Gastroesophageal sphincter (tissue), 4 donors: ENCODE measurements around the gene CCDC93. TPM values are rescaled to one million over a fixed set of nuclear protein-coding genes. Genes with fewer than 3 reads are reported as not detected.

Source experiments
- ATAC-seq: fragments of 150-250 bp; one replicate; pipeline ENCODE4 v1.9.1; 2016; ENCODE audit warnings: mild to moderate bottlenecking, moderate library complexity
- H3K27ac ChIP-seq, 4 donors: fragments of 200-600 bp; sonication (generic) in 3 of 4; 1 replicate in 3 of 4; 2 replicates in 1 of 4; pipeline ENCODE4 v1.5.1; 2016 to 2019
- H3K27me3 ChIP-seq: fragments of 200-600 bp; sonication (generic); one replicate; pipeline ENCODE4 v1.5.1; 2019
- H3K36me3 ChIP-seq, 2 donors: fragments of 200-600 bp; sonication (generic); one replicate each; pipeline ENCODE4 v1.5.1; 2019; ENCODE audit warnings: control low read depth in 1 of 2
- H3K4me1 ChIP-seq, 3 donors: fragments of 200-600 bp; sonication (generic); 1 replicate in 2 of 3; 2 replicates in 1 of 3; pipeline ENCODE4 v1.5.1; 2016 to 2019; ENCODE audit warnings: control low read depth in 2 of 3
- H3K4me3 ChIP-seq, 2 donors: fragments of 200-600 bp; sonication (generic); one replicate each; pipeline ENCODE4 v1.5.1; 2019; ENCODE audit warnings: mild to moderate bottlenecking in 1 of 2, moderate library complexity in 1 of 2
- H3K9me3 ChIP-seq, 3 donors: fragments of 200-600 bp; sonication (generic); one replicate each; pipeline ENCODE4 v1.5.1; 2017 to 2019; ENCODE audit warnings: control low read depth in 2 of 3
- EP300 ChIP-seq: sonication (generic); formaldehyde crosslinking; IDR thresholded peaks from one replicate; pipeline ENCODE4 v1.6.1; 2017; ENCODE audit warnings: antibody characterized with exemption, mild to moderate bottlenecking
- POLR2A ChIP-seq, 2 donors: fragments of 450-650 bp; IDR thresholded peaks; one replicate each; pipeline ENCODE4 v1.6.1; 2017; ENCODE audit warnings: antibody characterized with exemption in 2 of 2, mild to moderate bottlenecking in 2 of 2, moderate library complexity in 1 of 2
- POLR2AphosphoS5 ChIP-seq: sonication (generic); formaldehyde crosslinking; IDR thresholded peaks from one replicate; pipeline ENCODE4 v1.6.1; 2017; ENCODE audit warnings: antibody characterized with exemption
- WGBS, 2 donors: methylation state at CpG; one replicate each; pipeline ENCODE4 v1.1.5; 2018; ENCODE audit warnings: low coverage in 1 of 2; 5-methylcytosine and 5-hydroxymethylcytosine counted together
- total RNA-seq, 4 donors: library from RNA; depleted of rRNA; stranded (reverse); fragments of >200 nt; gene quantifications; one replicate each; pipeline ENCODE4 v1.1.0, GENCODE V29; 2016
- TF ChIP-seq, protein P1 (sequence below), 4 experiments: fragments of 200-600 bp in 2 of 4; fragments of 450-650 bp in 2 of 4; sonication (generic) in 1 of 4; IDR thresholded peaks; one replicate each; pipeline ENCODE4 v1.5.1; 2017 to 2019; ENCODE audit warnings: antibody characterized with exemption in 4 of 4, mild to moderate bottlenecking in 2 of 4, moderate library complexity in 2 of 4

The CCDC93 gene, protein sequence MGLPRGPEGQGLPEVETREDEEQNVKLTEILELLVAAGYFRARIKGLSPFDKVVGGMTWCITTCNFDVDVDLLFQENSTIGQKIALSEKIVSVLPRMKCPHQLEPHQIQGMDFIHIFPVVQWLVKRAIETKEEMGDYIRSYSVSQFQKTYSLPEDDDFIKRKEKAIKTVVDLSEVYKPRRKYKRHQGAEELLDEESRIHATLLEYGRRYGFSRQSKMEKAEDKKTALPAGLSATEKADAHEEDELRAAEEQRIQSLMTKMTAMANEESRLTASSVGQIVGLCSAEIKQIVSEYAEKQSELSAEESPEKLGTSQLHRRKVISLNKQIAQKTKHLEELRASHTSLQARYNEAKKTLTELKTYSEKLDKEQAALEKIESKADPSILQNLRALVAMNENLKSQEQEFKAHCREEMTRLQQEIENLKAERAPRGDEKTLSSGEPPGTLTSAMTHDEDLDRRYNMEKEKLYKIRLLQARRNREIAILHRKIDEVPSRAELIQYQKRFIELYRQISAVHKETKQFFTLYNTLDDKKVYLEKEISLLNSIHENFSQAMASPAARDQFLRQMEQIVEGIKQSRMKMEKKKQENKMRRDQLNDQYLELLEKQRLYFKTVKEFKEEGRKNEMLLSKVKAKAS
- total RNA-seq: 10 to 100 TPM; 13.2 to 18.8 (median 16.1) TPM

DNA sequence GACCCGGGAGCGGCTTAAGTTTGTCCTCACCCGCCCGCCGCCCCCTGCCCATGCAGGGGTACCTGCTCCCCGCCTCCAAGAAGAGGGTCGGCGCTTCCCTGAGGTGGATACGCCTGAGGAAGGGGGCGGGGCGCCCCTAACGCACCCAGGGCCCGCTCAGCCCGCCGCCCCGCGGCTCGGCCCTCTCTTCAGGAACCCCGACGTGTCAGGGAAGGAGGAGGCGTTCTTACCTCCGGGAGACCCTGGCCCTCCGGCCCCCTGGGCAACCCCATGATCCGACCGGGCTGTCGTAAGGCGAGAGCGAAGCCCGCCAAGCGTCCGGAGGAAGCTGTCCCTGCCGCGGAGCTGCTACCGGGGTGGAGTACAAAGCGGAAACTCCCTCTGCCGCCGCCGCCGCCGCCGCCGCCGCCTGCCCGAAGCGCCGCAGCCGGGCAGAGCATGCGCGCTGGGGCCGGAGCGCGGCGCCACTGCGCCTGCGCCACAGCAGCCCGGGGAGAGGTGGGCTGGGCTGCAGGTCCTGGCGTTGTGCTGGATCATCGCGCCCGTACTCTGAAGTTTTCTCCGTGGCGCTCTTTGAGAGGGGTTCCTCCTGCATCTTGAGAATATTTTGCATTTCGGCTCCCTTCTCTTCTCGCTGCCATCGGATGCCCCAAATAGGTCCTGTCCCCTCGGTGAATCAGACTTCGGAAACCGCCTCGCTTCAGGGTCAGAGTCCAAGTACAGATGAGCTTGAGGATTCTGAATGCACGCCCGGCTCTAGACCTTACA is at the start of gene CCDC93:
Gene CCDC93, minus strand, starts transcription at position 347 of the 768 bp plus-strand sequence. Its CDS starts 75 bp downstream, at position 272.
- peak; percentile 95 for ATAC-seq
- Histone ChIP-seq H3K9me3 (no peaks in the 10 kb centered on the region), H3K36me3 (peaks cover 0 to 4% of the 10 kb centered on the region in 2 donors), H3K4me3 (peak within 1 kb of the TSS; percentile 95 to 96), H3K4me1 (peaks cover 0 to 31% (median 13%) of the 10 kb centered on the region in 3 donors), H3K27me3 (no peaks in the 10 kb centered on the region), H3K27ac (peak within 1 kb of the TSS; percentile 57 to 90 (median 87))
- no CpG with 5 or more reads among the region's 71 CpGs for WGBS, 2 donors
- TF ChIP-seq POLR2A (IDR thresholded peaks at IDR 0.05): peak; percentile 59 to 73
- peak; percentile 61 for TF ChIP-seq POLR2AphosphoS5
- no peak for TF ChIP-seq EP300
- TF ChIP-seq, protein P1, sequence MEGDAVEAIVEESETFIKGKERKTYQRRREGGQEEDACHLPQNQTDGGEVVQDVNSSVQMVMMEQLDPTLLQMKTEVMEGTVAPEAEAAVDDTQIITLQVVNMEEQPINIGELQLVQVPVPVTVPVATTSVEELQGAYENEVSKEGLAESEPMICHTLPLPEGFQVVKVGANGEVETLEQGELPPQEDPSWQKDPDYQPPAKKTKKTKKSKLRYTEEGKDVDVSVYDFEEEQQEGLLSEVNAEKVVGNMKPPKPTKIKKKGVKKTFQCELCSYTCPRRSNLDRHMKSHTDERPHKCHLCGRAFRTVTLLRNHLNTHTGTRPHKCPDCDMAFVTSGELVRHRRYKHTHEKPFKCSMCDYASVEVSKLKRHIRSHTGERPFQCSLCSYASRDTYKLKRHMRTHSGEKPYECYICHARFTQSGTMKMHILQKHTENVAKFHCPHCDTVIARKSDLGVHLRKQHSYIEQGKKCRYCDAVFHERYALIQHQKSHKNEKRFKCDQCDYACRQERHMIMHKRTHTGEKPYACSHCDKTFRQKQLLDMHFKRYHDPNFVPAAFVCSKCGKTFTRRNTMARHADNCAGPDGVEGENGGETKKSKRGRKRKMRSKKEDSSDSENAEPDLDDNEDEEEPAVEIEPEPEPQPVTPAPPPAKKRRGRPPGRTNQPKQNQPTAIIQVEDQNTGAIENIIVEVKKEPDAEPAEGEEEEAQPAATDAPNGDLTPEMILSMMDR (IDR thresholded peaks at IDR 0.05): peak in 1 of 4 experiments; percentile 22

DNA sequence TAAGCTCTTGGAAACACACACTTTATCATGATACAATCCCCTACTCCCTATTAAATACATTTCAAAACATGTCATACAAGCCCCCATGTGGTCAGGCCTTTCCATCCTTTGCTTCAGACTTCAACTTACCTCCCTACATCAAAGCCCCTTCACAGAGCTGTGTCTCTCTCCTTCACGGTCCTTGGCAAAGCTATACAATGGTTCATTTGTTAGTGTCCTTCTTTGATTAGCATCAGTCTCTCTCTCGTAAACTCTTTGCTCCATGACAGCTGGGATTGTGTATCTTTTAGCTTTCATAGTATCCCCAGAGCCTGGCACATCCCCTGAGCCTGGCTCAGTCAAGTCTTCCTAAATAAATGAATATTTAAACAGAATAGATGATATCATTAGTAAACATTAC is 48.8 kb upstream of the CCDC93 start:
- TF ChIP-seq POLR2AphosphoS5 (no peak), POLR2A (IDR thresholded peaks at IDR 0.05) (no peak), EP300 (no peak)
- TF ChIP-seq, protein P1 (IDR thresholded peaks at IDR 0.05): no peak
- Histone ChIP-seq H3K4me1 (no peaks in the 10 kb centered on the region), H3K4me3 (no peak overlapping the region), H3K27ac (no peak overlapping the region), H3K27me3 (peaks cover 60% of the 10 kb centered on the region), H3K9me3 (no peaks in the 10 kb centered on the region), H3K36me3 (no peaks in the 10 kb centered on the region)
- WGBS, 2 donors: 27 to 35% methylated on average over 2 of the region's 2 CpGs
- ATAC-seq: no peak

DNA sequence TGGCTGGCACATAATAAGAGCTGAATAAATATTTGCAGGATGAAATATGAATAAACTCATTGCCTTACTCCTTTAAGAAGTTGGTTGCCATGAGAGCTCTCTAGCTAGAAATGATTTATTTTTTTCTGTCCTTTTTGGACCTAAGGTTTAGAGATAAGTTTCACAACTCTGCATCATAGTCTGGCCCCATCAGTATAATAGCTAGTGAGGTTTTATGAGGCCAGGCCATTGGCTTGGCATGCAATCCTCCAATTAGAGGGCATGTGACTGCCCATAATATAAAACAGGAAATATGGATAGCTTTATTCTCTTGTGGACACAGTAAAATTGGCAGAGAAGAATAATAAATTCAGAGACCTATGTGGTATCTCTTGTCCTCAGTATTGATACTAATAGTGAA is 48.2 kb upstream of the CCDC93 start:
- Histone ChIP-seq H3K27me3 (peaks cover 63% of the 10 kb centered on the region), H3K27ac (no peak overlapping the region), H3K36me3 (no peaks in the 10 kb centered on the region), H3K4me1 (no peaks in the 10 kb centered on the region), H3K4me3 (no peak overlapping the region), H3K9me3 (no peaks in the 10 kb centered on the region)
- ATAC-seq: no peak
- TF ChIP-seq POLR2A (IDR thresholded peaks at IDR 0.05) (no peak), POLR2AphosphoS5 (no peak), EP300 (no peak)
- TF ChIP-seq, protein P1 (IDR thresholded peaks at IDR 0.05): no peak

DNA sequence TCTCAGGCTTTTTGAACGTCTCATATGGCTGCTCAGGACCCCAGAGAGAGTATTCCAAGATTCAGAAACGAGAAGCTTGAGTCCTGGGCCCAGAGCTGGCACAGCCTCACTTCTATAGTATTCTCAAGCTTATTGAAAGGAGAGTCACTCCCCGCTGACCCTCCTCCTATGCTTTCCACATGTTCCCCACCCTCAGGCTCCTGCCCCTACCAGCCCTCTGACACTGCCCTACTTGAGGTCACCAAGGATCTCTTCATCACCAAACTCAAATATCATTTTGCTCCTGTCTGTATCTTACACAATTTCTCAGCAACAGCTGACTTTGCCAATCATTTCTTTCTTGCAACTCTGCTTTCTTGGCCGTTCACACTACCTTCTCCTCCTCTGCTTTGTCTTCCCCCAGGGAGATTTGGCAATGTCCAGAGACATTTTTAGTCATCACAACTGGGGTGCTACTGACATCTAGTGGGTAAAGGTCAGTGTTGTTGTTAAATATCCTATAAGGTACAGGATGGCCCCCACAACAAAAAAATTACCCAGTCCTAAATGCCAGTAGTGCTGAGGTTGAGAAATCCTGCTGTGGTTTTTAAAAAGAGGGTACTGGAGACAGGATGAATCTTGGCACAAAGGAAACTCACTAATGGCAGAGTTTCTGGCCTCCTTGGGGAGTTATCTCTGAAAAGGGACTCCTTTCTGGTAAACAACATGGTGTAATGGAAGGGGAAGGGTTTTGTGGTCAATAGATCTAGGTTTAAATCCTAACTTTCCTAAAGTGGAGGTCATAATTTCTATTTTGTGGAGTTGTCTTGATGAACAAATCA is 47.5 kb upstream of the CCDC93 start:
- Histone ChIP-seq H3K36me3 (no peaks in the 10 kb centered on the region), H3K4me3 (no peak overlapping the region), H3K27ac (no peak overlapping the region), H3K4me1 (no peaks in the 10 kb centered on the region), H3K27me3 (peaks cover 56% of the 10 kb centered on the region), H3K9me3 (no peaks in the 10 kb centered on the region)
- no peak for ATAC-seq
- WGBS, 2 donors: 60 to 72% methylated on average over 3 of the region's 4 CpGs
- TF ChIP-seq POLR2AphosphoS5: no peak
- TF ChIP-seq, protein P1 (IDR thresholded peaks at IDR 0.05): no peak
- no peak for TF ChIP-seq POLR2A (IDR thresholded peaks at IDR 0.05)
- TF ChIP-seq EP300: no peak
